GM23248 (cell line): Measurements from ENCODE around the gene KBTBD3. TPM values are rescaled to one million over a fixed set of nuclear protein-coding genes. Genes with fewer than 3 reads are reported as not detected.

Source experiments
- DNase-seq: peaks from one replicate; pipeline ENCODE4 v3.0.0-alpha.2; 2015
- H2AFZ ChIP-seq: fragments of 200-600 bp; sonication (generic); 2 replicates; pipeline ENCODE4 v1.6.1; 2016; ENCODE audit warnings: antibody characterized with exemption
- H3F3A ChIP-seq: fragments of 200-600 bp; sonication (generic); 2 replicates; pipeline ENCODE4 v1.6.1; 2016; ENCODE audit warnings: mild to moderate bottlenecking, antibody characterized with exemption, mixed run types; ENCODE audit not compliant: insufficient read depth
- H3K27ac ChIP-seq: fragments of 200-600 bp; sonication (generic); 2 replicates; pipeline ENCODE4 v1.5.1; 2016; ENCODE audit warnings: mild to moderate bottlenecking
- H3K27me3 ChIP-seq: fragments of 200-600 bp; sonication (generic); replicated peaks from 2 replicates; pipeline ENCODE4 v1.6.1; 2016; ENCODE audit warnings: mild to moderate bottlenecking; ENCODE audit not compliant: insufficient read depth
- H3K36me3 ChIP-seq: fragments of 200-600 bp; sonication (generic); 2 replicates; pipeline ENCODE4 v1.6.1; 2016; ENCODE audit warnings: low read depth, mild to moderate bottlenecking
- H3K4me1 ChIP-seq: fragments of 200-600 bp; sonication (generic); 2 replicates; pipeline ENCODE4 v1.6.1; 2016; ENCODE audit warnings: mild to moderate bottlenecking; ENCODE audit not compliant: insufficient read depth
- H3K4me2 ChIP-seq: fragments of 200-600 bp; sonication (generic); one replicate; pipeline ENCODE4 v1.6.1; 2016; ENCODE audit warnings: mild to moderate bottlenecking; ENCODE audit not compliant: unreplicated experiment
- H3K4me3 ChIP-seq: fragments of 200-600 bp; sonication (generic); 2 replicates; pipeline ENCODE4 v1.5.1; 2016; ENCODE audit warnings: mild to moderate bottlenecking
- H3K79me2 ChIP-seq: fragments of 200-600 bp; sonication (generic); 2 replicates; pipeline ENCODE4 v1.6.1; 2016; ENCODE audit warnings: mild to moderate bottlenecking; ENCODE audit not compliant: insufficient read depth
- H3K9ac ChIP-seq: fragments of 200-600 bp; sonication (generic); 2 replicates; pipeline ENCODE4 v1.6.1; 2016; ENCODE audit warnings: mild to moderate bottlenecking
- H3K9me2 ChIP-seq: fragments of 200-600 bp; sonication (generic); 2 replicates; pipeline ENCODE4 v1.6.1; 2016; ENCODE audit warnings: mixed run types, mild to moderate bottlenecking, moderate library complexity; ENCODE audit not compliant: insufficient read depth
- H3K9me3 ChIP-seq: fragments of 200-600 bp; sonication (generic); one replicate; pipeline ENCODE4 v1.6.1; 2017; ENCODE audit warnings: low read depth
- H4K20me1 ChIP-seq: fragments of 200-600 bp; sonication (generic); 2 replicates; pipeline ENCODE4 v1.6.0; 2016; ENCODE audit not compliant: insufficient read depth
- EZH2 ChIP-seq: fragments of 200-600 bp; sonication (generic); IDR thresholded peaks from 2 replicates; pipeline ENCODE4 v1.6.1; 2018; ENCODE audit warnings: antibody characterized with exemption, mild to moderate bottlenecking; ENCODE audit not compliant: insufficient read depth, poor library complexity, severe bottlenecking
- EZH2phosphoT487 ChIP-seq: fragments of 200-600 bp; sonication (generic); IDR thresholded peaks from 2 replicates; pipeline ENCODE4 v1.6.1; 2018; ENCODE audit warnings: antibody characterized with exemption, moderate library complexity, mild to moderate bottlenecking, low read depth; ENCODE audit not compliant: insufficient read depth
- WGBS, 2 experiments: methylation state at CpG; one replicate each; pipeline ENCODE4 v1.1.6; 2015 to 2017; ENCODE audit warnings: low lambda C conversion rate in 2 of 2, low coverage in 1 of 2; ENCODE audit errors: missing lambda C conversion rate in 2 of 2; 5-methylcytosine and 5-hydroxymethylcytosine counted together
- in situ Hi-C: fragments of 300-500 bp; cut with MboI; formaldehyde crosslinking; loops from 2 replicates; pipeline ENCODE4 v1.15.0; 2020
- polyA plus RNA-seq: library from polyadenylated mRNA; unstranded; fragments of >200 nt; fragmentation: Nextera tagmentation; extraction: Ambion mirVana; gene quantifications from 2 replicates; pipeline ENCODE4 v1.2.1, GENCODE V29; 2016
- total RNA-seq: library from RNA; depleted of rRNA; stranded (reverse); fragments of >200 nt; shearing (Covaris generic); gene quantifications from 2 replicates; pipeline ENCODE4 v1.2.3, GENCODE V29; 2014

KBTBD3 gene
- total and polyA plus RNA-seq, 2 experiments from 2014 or later = 3.6 to 7.7 TPM

DNA sequence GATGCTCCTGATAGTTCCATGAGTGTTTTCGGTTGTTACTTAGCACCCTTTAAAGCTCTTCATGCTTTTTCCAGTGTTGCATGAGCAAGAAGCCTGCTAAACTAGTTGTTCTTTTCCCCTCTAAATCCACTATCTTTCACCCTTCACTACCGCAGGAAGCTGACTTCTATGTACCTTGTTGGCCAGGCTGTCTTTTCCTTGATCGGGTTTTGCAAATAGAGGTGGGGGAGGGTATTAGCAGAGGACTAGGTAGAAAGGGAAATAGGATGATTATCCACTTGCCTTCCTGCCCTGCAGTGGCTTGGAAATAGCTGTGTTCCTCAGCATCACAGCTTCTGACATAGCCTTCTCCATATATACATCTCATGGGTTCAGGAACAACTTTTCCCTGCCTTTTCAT is 24.2 kb upstream of the KBTBD3 start:
- H3K27ac ChIP-seq = no peak overlapping the region
- no peaks in the 10 kb centered on the region for H3K79me2 ChIP-seq
- H3K4me3 ChIP-seq = no peak overlapping the region
- H3K9me3 ChIP-seq = no peaks in the 10 kb centered on the region
- in situ Hi-C loops = no loop called here
- H3K9me2 ChIP-seq = no peaks in the 10 kb centered on the region
- H3K9ac ChIP-seq = no peak overlapping the region
- DNase-seq = no peak
- H3K27me3 ChIP-seq = no peaks in the 10 kb centered on the region
- WGBS, 2 experiments = 95 to 96% methylated on average over 3 of the region's 3 CpGs
- no peak overlapping the region for H3K4me2 ChIP-seq
- H4K20me1 ChIP-seq = no peaks in the 10 kb centered on the region
- peaks cover 7% of the 10 kb centered on the region; the same call in 1 of the 2 replicates for H3K4me1 ChIP-seq
- H2AFZ ChIP-seq = no peak overlapping the region
- peaks cover 27% of the 10 kb centered on the region for H3K36me3 ChIP-seq
- TF ChIP-seq EZH2phosphoT487 = no peak
- no peak for TF ChIP-seq EZH2
- H3F3A ChIP-seq = no peaks in the 10 kb centered on the region; the same call in 1 of the 2 replicates

DNA sequence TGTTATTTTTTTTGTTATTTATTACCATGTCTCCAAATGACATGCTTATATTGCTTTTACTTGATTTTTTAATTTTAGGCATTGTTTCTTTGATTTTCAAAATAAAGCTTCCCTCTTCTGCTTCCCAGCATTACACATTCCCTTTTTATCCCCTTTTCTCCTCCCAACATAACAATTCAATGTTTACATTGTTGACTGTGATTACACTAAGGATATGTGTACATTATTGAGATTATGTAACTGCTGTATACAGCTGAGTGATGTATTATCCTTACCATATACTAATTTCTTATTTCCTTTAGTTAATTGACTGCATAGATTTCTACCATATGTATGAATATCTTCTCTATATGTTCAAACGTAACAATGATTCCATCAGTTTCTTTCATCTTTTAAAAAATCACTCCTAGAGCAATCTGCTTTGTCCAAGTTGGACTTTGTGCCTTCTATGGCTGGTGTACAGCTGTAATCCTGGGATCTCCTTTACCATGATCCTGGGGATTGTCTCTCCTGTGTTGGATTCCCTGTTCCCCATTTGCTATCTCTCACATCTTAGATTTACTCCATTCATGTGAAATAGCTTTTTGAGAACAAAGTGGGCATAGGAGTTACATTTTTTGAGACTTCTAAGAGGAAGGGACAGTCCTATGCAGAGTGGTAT is 21.9 kb upstream of the KBTBD3 start:
- Histone ChIP-seq H3K4me2 (no peak overlapping the region), H3K9ac (no peak overlapping the region), H3K79me2 (0 out of 2 replicates have a peak, but pooled peaks cover 3% of the 10 kb centered on the region), H3K4me3 (no peak overlapping the region), H3K27ac (no peak overlapping the region), H3K9me3 (no peaks in the 10 kb centered on the region), H3K36me3 (peaks cover 44% of the 10 kb centered on the region), H4K20me1 (0 out of 2 replicates have a peak, but pooled peaks cover 3% of the 10 kb centered on the region), H3K4me1 (peaks cover 7% of the 10 kb centered on the region; the same call in 1 of the 2 replicates), H3K9me2 (no peaks in the 10 kb centered on the region), H2AFZ (no peak overlapping the region), H3K27me3 (no peaks in the 10 kb centered on the region), H3F3A (no peaks in the 10 kb centered on the region; the same call in 1 of the 2 replicates)
- WGBS, 2 experiments = 65 to 71% methylated on average over 1 of the region's 1 CpG
- no peak for DNase-seq
- no peak for TF ChIP-seq EZH2
- no peak for TF ChIP-seq EZH2phosphoT487
- in situ Hi-C loops = no loop called here

DNA sequence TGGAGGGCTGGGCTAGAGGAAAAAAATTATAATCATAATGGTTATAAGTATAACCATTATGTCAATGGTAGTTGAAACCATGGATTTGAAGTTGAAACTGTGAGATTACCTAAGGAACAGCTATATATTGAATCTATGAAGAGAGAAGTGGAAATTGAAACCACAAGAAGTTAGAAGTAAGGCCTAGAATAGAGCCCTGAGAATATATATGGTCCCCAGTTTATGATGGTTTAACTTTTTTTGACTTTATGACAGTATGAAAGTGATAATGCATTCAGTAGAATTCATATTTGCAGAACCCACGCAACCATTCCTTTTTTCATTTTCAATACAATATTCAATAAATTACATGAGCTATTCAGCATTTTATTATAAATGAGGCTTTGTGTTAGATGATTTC is 15.3 kb upstream of the KBTBD3 start:
- Histone ChIP-seq H3K9ac (no peak overlapping the region), H4K20me1 (peaks cover 14% of the 10 kb centered on the region; the same call in 1 of the 2 replicates), H3K9me3 (no peaks in the 10 kb centered on the region), H3K4me1 (peaks cover 22% of the 10 kb centered on the region), H3K4me2 (no peak overlapping the region), H2AFZ (no peak overlapping the region), H3K27ac (no peak overlapping the region), H3F3A (no peaks in the 10 kb centered on the region), H3K79me2 (peaks cover 62% of the 10 kb centered on the region), H3K27me3 (no peaks in the 10 kb centered on the region), H3K4me3 (no peak overlapping the region), H3K9me2 (no peaks in the 10 kb centered on the region), H3K36me3 (peaks cover 42% of the 10 kb centered on the region)
- 100% methylated on average over 1 of the region's 1 CpG for WGBS, 2 experiments
- TF ChIP-seq EZH2 (no peak), EZH2phosphoT487 (no peak)
- no peak for DNase-seq
- in situ Hi-C loops = no loop called here

DNA sequence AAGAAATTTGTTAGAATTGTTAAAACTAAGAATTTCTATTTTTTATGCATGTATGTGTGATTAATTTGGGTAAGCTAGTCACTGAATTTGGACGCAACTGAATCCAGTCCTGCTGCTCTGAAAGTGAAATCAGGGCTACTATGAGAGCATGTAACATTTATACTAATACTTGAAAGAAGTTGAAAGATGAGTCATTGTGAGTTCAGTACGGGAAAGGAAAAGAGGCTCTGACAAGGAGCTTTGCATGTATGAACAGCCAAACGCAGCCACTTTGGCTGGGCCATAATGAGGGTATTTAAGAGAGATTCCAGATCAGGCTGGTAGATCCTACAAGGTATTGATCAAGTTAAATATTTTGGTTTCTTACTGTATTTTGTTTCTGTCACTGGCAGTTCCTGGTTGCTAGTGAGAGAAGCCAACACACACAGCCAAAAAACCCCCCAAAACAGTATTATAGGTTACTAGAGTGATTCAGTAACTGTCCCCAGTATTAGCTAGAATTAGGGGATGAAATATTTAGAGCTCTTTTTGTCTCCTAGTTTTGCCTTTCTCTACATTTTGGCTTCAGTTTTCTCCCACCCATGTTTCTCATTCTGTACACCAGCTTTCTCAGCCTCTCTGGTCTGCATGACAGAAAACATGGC is 14.5 kb upstream of the KBTBD3 start:
- WGBS, 2 experiments = 57 to 59% methylated on average over 3 of the region's 3 CpGs
- Histone ChIP-seq H3K4me3 (no peak overlapping the region), H3K9ac (no peak overlapping the region), H2AFZ (no peak overlapping the region), H3K27ac (peak overlapping the region; percentile 16; the same call in 1 of the 2 replicates), H4K20me1 (peaks cover 14% of the 10 kb centered on the region; the same call in 1 of the 2 replicates), H3K9me3 (no peaks in the 10 kb centered on the region), H3F3A (peaks cover 5% of the 10 kb centered on the region; the same call in 1 of the 2 replicates), H3K27me3 (no peaks in the 10 kb centered on the region), H3K79me2 (peaks cover 68% of the 10 kb centered on the region), H3K4me1 (peaks cover 22% of the 10 kb centered on the region), H3K4me2 (no peak overlapping the region), H3K36me3 (peaks cover 34% of the 10 kb centered on the region), H3K9me2 (no peaks in the 10 kb centered on the region)
- in situ Hi-C loops = no loop called here
- TF ChIP-seq EZH2 = no peak
- no peak for TF ChIP-seq EZH2phosphoT487
- peak; percentile 79 for DNase-seq
